GM12875 (cell line): ENCODE results near the gene ZDHHC3.

Source experiments
- H3K4me3 ChIP-seq: one replicate; pipeline ENCODE4 v1.5.1; 2011; ENCODE audit warnings: low read depth, low read length, control low read depth
- CTCF ChIP-seq: IDR thresholded peaks from 2 replicates; pipeline ENCODE4 v1.5.1; 2011; ENCODE audit warnings: low read depth, mild to moderate bottlenecking, control low read depth, inconsistent platforms, low read length, moderate library complexity, borderline replicate concordance; ENCODE audit not compliant: insufficient read depth

Gene ZDHHC3

DNA sequence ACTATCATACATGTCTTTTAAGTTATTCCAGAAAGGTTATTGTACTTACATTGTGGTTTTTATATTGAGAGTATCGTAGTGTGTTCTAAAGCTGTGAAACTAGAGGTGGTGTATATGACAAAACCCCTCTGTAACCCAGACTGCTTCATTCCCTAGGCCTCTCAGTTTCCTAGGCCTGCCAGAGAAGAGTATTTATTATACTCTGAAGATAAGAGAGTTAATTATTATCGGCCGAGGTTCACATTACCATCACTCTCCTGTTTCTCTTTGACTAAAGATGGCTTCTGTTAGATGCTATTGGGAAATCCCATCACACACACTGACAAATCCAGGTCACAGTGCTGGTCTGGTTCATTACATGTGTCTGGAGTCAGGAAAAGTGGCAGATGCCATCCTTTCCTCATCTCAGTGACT is 20.6 kb upstream of the ZDHHC3 start:
- TF ChIP-seq CTCF = no peak

DNA sequence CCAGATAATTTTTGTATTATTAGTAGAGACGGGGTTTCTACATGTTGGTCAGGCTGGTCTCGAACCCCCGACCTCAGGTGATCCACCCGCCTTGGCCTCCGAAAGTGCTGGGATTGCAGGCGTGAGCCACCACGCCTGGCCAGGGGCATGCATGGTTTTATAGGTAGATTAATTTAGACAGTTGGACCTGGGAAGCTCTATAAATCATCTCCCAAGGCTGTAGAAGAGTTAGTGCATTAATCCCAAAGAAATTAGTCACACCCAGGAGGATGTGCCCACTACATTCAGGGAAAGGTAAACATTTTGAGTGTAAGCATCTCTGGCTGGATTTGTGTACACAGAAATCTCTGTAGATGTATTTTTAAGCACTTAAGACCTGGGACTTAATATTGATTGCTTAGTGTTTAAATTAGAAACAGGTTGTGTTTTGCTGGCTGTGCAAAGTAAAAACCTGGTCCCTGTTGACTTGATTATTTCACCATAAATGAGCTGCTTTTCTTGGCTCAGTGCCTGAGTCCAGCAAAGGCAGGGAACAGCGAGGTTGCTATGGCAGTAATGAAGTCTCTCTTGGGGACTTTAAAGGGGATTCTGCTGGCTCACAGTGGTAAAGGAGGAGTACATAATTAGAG is 19.3 kb upstream of the ZDHHC3 start:
- no peak overlapping the region for H3K4me3 ChIP-seq
- no peak for TF ChIP-seq CTCF

More for the DNA sequence above, 20.6 kb upstream of the ZDHHC3 start:
- H3K4me3 ChIP-seq = no peak overlapping the region

DNA sequence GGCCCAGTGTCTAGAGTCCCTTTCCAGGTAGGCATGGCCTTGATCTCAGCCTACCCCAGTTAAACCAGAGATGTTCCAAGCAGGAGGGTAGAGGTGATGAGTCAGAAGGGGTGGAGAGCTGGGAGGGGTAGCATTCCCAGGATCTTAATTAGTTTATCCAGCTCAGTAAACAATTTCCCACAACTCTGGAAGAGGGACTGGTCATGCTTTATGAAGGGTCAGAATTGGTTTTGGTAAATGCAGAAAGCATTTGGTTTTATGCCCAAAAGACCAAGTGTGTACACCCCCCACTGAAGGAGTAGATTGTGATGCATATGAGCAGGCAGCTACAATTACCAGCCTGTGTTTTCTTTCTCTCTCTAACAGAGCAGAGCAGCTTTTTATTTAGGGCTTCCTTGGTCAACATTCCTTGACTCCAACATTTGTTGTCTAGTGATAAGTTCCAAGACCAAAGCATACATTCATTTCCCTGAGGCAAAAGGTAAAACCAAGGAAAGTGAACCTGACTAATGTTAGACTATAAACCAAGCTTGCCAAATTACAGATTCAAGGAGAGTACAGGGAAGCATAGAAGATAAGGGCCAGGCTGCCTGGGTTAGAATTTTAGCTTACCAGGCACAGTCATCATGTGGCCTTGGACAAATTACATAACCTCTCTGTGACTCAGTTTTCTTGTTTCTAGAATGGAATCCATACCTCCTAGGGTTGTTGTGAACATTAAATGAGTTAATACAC is 17.7 kb upstream of the ZDHHC3 start:
- H3K4me3 ChIP-seq = no peak overlapping the region
- no peak for TF ChIP-seq CTCF

DNA sequence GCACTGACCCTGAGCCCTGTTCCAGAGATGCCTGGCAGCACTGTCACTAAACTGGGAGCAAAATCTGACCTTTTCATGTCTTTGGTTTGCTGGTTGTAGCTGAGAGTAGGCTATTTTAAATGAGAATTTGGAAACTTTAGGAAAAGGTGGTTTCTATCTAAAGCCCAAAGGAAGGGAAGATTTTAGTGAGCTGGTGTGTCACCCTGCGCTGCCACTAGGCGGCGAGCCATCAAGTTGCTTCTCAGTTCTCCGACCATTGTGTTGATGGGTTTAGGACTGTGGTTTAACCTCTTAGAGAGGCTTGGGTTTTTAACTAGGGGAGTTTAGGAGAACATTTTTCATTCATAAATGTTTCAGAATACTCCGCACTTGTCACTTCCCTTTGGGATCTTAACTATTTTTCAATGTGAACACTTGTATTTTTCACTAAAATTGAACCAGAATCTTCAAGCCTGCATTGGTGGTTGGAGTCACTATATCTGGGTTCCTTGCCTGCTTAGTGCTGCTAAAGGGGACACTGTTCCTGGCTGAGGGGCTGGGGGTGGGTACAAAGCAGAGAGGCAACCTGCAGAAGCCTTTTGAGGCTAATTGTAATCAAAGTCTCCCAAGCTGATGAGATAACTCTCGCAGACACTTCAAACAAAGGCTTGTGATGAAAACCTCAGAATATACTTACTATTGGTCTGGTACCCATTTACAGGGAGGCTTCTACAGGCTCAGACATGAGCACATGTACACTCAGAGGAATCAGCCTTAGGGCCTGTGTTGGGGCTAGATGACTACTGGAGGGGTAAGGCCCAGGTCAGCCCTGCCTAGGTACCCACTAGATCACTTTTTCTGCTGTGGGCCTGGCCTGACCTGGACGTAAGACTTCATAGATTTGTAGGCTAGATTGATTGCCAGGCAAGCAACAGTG is 16.8 kb upstream of the ZDHHC3 start:
- H3K4me3 ChIP-seq = no peak overlapping the region
- TF ChIP-seq CTCF = peak; percentile 67; the same call in 1 of the 2 replicates

- TF ChIP-seq CTCF = no peak
- H3K4me3 ChIP-seq = no peak overlapping the region
Observed at GRCh38 chr3:44991326-44991725, 15.4 kb upstream of the ZDHHC3 start.

DNA sequence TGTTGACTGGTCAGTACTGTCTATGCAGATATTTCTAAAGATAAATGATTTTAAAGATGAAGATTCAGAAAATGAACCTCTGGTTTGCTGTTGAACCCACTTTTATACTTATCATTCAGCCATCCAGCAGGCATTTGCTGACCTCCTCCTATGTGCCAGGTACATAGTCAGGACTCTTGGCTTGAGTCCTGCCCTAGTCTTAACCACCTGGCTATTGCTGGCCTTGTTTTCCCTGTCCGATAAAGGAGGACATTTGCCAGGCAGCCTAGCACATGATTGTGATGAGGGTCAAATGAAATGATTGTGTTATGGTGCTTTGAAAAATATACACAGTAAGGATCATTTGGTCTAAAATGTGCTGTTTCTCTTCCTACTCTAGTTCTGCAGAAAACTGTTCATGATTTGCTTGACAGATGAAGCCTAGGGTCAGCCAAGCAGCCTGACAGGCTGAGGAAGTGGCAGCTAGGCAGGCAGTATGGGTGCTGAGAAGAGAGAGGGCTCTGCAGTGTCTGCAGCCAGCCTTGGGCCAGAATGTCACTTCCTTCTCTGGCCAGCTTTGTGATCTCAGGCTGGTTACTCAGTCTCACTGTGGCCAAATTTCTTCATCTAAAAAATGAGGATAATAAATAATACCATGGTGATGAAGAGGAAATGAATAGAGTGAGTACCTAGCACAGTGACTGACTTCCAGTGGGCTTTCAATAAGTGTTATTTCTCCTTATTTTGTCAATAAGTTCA is 13.8 kb upstream of the ZDHHC3 start:
- no peak for TF ChIP-seq CTCF

More for the DNA sequence above, 13.8 kb upstream of the ZDHHC3 start:
- H3K4me3 ChIP-seq = no peak overlapping the region
